Measurements from ENCODE around the gene GOLGB1.
"Not testable (repeated sequence)": the region's sequence is repeated elsewhere in the genome, so short reads cannot be mapped to it uniquely, and the experiment has no call there.

The GOLGB1 gene

GRCh38 chr3:121739902-121740301, 9.6 kb downstream of the GOLGB1 start:
- no peak for DNase-seq

GRCh38 chr3:121737644-121738043, 11.9 kb downstream of the GOLGB1 start:
- no peak for DNase-seq

- DNase-seq: no peak
Observed at GRCh38 chr3:121736112-121736511, 13.4 kb downstream of the GOLGB1 start.

- no peak for DNase-seq
Observed at GRCh38 chr3:121735047-121735696, 14.4 kb downstream of the GOLGB1 start.

GRCh38 chr3:121730940-121731687, 18.4 kb downstream of the GOLGB1 start:
- no peak for DNase-seq

- no peak for DNase-seq
Observed at GRCh38 chr3:121724130-121724529, 25.4 kb downstream of the GOLGB1 start.

- no peak for DNase-seq
Observed at GRCh38 chr3:121723485-121723884, 26.1 kb downstream of the GOLGB1 start.

- no peak for DNase-seq
Observed at GRCh38 chr3:121722411-121722810, 27.1 kb downstream of the GOLGB1 start.

- no peak for DNase-seq
Observed at GRCh38 chr3:121720163-121720562, 29.4 kb downstream of the GOLGB1 start.

- DNase-seq: no peak
Observed at GRCh38 chr3:121719423-121719822, 30.1 kb downstream of the GOLGB1 start.

- peak; percentile 7 for DNase-seq
Observed at GRCh38 chr3:121718205-121718846, 31.2 kb downstream of the GOLGB1 start.

GRCh38 chr3:121710347-121710746, 39.2 kb downstream of the GOLGB1 start:
- no peak for DNase-seq

- DNase-seq: no peak
Observed at GRCh38 chr3:121707531-121708273, 41.8 kb downstream of the GOLGB1 start.

- no peak for DNase-seq
Observed at GRCh38 chr3:121705541-121705940, 44.0 kb downstream of the GOLGB1 start.

GRCh38 chr3:121703973-121704372, 45.6 kb downstream of the GOLGB1 start:
- DNase-seq: no peak

GRCh38 chr3:121698901-121699300, 50.6 kb downstream of the GOLGB1 start:
- DNase-seq: no peak

- DNase-seq: no peak
Observed at GRCh38 chr3:121698476-121698875, 51.1 kb downstream of the GOLGB1 start.

- DNase-seq: no peak
Observed at GRCh38 chr3:121696186-121696585, 53.4 kb downstream of the GOLGB1 start.

- no peak for DNase-seq
Observed at GRCh38 chr3:121692010-121692699, 57.4 kb downstream of the GOLGB1 start.

GRCh38 chr3:121690777-121691405, 58.6 kb downstream of the GOLGB1 start:
- DNase-seq: no peak

GRCh38 chr3:121688747-121689146, 60.8 kb downstream of the GOLGB1 start:
- not testable (repeated sequence) for DNase-seq

GRCh38 chr3:121681792-121682191, 67.7 kb downstream of the GOLGB1 start:
- DNase-seq: no peak

Data from activated gamma-delta T cell treated with Interleukin-2 at 50 U/mL for 16 hours (primary cell).